ENCODE measurements around the gene PLXDC2. TPM values are rescaled to one million over a fixed set of nuclear protein-coding genes. Genes with fewer than 3 reads are reported as not detected.

Gene PLXDC2
- total RNA-seq, 1 donor from 2014 or later: 79.2 TPM

DNA sequence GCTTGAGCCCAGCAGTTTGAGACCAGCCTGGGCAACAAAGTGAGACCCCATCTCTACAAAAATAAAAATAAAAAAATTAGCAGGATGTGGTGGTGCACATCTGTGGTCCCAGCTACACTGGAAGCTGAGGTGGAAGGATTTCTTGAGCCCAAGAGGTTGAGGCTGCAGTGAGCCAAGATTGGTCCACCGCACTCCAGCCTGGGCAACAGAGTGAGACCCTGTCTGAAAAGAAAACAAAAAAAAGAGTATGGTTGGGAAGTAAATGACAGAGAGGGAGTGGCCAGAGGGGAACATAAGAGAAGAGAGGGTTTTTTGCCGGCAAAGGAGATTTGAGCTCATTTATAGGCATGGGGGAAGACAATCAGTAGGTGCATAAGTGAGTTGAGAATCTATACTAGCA lies 19.7 kb downstream of the PLXDC2 start:
- TF ChIP-seq, protein P1, sequence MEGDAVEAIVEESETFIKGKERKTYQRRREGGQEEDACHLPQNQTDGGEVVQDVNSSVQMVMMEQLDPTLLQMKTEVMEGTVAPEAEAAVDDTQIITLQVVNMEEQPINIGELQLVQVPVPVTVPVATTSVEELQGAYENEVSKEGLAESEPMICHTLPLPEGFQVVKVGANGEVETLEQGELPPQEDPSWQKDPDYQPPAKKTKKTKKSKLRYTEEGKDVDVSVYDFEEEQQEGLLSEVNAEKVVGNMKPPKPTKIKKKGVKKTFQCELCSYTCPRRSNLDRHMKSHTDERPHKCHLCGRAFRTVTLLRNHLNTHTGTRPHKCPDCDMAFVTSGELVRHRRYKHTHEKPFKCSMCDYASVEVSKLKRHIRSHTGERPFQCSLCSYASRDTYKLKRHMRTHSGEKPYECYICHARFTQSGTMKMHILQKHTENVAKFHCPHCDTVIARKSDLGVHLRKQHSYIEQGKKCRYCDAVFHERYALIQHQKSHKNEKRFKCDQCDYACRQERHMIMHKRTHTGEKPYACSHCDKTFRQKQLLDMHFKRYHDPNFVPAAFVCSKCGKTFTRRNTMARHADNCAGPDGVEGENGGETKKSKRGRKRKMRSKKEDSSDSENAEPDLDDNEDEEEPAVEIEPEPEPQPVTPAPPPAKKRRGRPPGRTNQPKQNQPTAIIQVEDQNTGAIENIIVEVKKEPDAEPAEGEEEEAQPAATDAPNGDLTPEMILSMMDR (conservative IDR thresholded peaks at IDR 0.05): no peak
- no peak for DNase-seq (ENCODE audit: extremely low spot score, unreplicated experiment)
- H3K4me1 Mint-ChIP-seq (ENCODE audit: unreplicated experiment): peaks cover 51% of the 10 kb centered on the region
- H3K27ac Mint-ChIP-seq: peak overlapping the region; percentile 17
- H3K27me3 Mint-ChIP-seq: no peaks in the 10 kb centered on the region
- peaks cover 22% of the 10 kb centered on the region for H3K36me3 Mint-ChIP-seq
- H3K4me3 Mint-ChIP-seq: no peak overlapping the region
- no peaks in the 10 kb centered on the region for H3K9me3 Mint-ChIP-seq

DNA sequence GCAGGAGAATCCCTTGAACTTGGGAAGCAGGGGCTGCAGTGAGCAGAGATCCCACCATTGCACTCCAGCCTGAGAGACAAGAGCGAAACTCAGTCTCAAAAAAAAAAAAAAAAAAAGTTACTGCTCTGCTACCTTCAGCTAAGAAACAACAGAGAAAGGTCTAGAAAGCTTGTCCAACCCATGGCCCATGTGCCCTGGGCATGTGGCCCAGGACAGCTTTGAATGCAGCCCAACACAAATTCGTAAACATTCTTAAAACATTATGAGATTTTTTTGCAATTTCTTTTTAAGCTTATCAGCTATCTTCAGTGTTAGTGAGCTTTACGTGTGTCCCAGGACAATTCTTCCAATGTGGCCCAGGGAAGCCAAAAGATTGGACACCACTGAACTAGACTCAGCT lies 22.9 kb downstream of the PLXDC2 start:
- Mint-ChIP-seq H3K27ac (no peak overlapping the region), H3K4me3 (no peak overlapping the region), H3K9me3 (no peaks in the 10 kb centered on the region), H3K27me3 (no peaks in the 10 kb centered on the region), H3K36me3 (peaks cover 9% of the 10 kb centered on the region), H3K4me1 (ENCODE audit: unreplicated experiment) (peaks cover 50% of the 10 kb centered on the region)
- no peak for DNase-seq (ENCODE audit: extremely low spot score, unreplicated experiment)
- TF ChIP-seq, protein P1 (conservative IDR thresholded peaks at IDR 0.05): no peak

DNA sequence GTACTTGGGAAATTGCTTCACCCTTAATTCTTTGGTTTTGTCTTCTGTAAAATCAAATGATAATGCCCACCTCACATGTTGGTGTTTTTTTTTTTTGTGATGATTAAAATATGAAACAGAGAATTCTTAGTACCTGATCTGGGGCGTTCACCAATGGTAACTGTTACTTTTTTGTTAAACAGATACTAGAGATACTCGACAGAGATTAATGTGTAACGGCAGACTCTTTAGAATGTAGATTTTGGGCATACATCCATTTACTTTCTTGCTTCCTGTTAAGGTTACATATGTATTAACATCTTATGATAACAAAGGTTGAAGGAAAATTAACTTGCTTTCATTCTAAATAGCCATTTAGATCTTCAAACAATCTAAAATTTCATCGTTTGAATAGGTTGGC lies 23.3 kb downstream of the PLXDC2 start:
- DNase-seq (ENCODE audit: extremely low spot score, unreplicated experiment): no peak
- TF ChIP-seq, protein P1 (conservative IDR thresholded peaks at IDR 0.05): no peak
- Mint-ChIP-seq H3K27me3 (no peaks in the 10 kb centered on the region), H3K9me3 (no peaks in the 10 kb centered on the region), H3K4me3 (no peak overlapping the region), H3K27ac (no peak overlapping the region), H3K4me1 (ENCODE audit: unreplicated experiment) (peaks cover 49% of the 10 kb centered on the region), H3K36me3 (peaks cover 9% of the 10 kb centered on the region)

DNA sequence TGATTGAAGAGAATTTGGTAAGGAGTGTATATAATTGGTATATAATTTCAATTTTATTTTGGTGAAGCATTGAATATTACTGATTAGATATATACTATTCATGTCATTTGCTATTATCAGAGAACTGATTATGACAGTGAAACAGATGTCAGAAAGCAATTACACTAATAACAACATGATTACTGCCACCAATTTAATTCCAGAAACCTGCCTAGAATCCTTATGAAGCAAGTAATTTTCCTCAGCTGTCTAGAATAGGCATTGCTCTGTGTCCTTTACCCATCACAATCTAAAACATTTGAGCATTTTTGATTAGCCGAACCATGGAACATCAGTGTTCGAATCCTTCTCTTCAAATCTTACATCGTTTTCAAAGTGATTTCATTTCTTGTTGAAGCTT lies 24.5 kb downstream of the PLXDC2 start:
- Mint-ChIP-seq H3K27me3 (no peaks in the 10 kb centered on the region), H3K4me1 (ENCODE audit: unreplicated experiment) (peaks cover 47% of the 10 kb centered on the region), H3K27ac (no peak overlapping the region), H3K9me3 (peaks cover 5% of the 10 kb centered on the region), H3K36me3 (peaks cover 4% of the 10 kb centered on the region), H3K4me3 (no peak overlapping the region)
- TF ChIP-seq, protein P1 (conservative IDR thresholded peaks at IDR 0.05): no peak
- no peak for DNase-seq (ENCODE audit: extremely low spot score, unreplicated experiment)

DNA sequence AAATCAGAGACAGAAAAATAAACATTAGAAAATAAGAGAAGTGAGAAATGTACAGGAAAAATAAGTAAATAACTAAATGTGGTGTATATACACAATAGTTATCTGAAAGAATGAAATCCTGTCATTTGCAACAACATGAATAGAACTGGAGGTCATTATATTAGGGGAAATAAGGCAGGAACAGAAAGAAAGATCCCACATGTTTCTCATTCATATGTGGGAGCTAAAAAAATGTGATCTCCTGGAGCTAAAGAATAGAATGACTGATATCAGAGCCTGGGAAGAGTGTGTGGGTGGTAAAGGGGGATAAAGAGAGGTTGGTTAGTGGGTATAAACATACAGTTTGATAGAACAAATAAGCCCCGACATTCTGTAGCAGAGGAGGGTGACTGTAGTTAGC lies 27.3 kb downstream of the PLXDC2 start:
- peaks cover 45% of the 10 kb centered on the region for H3K4me1 Mint-ChIP-seq (ENCODE audit: unreplicated experiment)
- TF ChIP-seq, protein P1 (conservative IDR thresholded peaks at IDR 0.05): no peak
- H3K4me3 Mint-ChIP-seq: peak overlapping the region; percentile 23
- H3K27ac Mint-ChIP-seq: peak overlapping the region; percentile 1
- no peaks in the 10 kb centered on the region for H3K27me3 Mint-ChIP-seq
- peaks cover 5% of the 10 kb centered on the region for H3K9me3 Mint-ChIP-seq
- H3K36me3 Mint-ChIP-seq: peaks cover 8% of the 10 kb centered on the region
- DNase-seq (ENCODE audit: extremely low spot score, unreplicated experiment): no peak
